Measurements from ENCODE around the gene EGLN1. TPM values are rescaled to one million over a fixed set of nuclear protein-coding genes. Genes with fewer than 3 reads are reported as not detected.

The EGLN1 gene
- total RNA-seq, 1 donor from 2014 or later = 27.5 TPM

DNA sequence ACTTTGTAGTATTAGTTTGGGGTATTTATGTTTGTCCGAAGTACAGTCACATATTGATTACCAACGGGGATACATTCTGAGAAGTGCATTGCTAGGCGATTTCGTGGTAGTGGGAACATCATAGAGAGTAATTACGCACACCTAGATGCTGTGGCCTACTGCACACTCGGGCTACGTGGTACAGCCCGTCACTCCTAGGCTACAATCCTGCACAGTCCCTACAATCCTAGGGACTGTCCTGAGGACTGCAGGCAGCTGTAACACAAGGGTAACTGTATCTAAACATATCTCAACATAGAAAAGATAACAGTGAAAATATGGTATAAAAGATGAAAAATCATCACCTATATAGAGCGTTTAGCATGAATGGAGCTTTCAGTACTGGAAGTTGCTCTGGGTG lies 103.0 kb downstream of the EGLN1 start:
- Mint-ChIP-seq H3K27me3 (ENCODE audit: unreplicated experiment) (no peaks in the 10 kb centered on the region), H3K27ac (ENCODE audit: unreplicated experiment) (no peak overlapping the region), H3K9me3 (ENCODE audit: unreplicated experiment) (no peaks in the 10 kb centered on the region), H3K4me1 (ENCODE audit: unreplicated experiment) (no peaks in the 10 kb centered on the region), H3K4me3 (ENCODE audit: unreplicated experiment) (no peak overlapping the region), H3K36me3 (ENCODE audit: unreplicated experiment) (no peaks in the 10 kb centered on the region)
- TF ChIP-seq, protein P1, sequence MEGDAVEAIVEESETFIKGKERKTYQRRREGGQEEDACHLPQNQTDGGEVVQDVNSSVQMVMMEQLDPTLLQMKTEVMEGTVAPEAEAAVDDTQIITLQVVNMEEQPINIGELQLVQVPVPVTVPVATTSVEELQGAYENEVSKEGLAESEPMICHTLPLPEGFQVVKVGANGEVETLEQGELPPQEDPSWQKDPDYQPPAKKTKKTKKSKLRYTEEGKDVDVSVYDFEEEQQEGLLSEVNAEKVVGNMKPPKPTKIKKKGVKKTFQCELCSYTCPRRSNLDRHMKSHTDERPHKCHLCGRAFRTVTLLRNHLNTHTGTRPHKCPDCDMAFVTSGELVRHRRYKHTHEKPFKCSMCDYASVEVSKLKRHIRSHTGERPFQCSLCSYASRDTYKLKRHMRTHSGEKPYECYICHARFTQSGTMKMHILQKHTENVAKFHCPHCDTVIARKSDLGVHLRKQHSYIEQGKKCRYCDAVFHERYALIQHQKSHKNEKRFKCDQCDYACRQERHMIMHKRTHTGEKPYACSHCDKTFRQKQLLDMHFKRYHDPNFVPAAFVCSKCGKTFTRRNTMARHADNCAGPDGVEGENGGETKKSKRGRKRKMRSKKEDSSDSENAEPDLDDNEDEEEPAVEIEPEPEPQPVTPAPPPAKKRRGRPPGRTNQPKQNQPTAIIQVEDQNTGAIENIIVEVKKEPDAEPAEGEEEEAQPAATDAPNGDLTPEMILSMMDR (IDR thresholded peaks at IDR 0.05) = no peak
- no peak for DNase-seq (ENCODE audit: extremely low spot score, unreplicated experiment)

DNA sequence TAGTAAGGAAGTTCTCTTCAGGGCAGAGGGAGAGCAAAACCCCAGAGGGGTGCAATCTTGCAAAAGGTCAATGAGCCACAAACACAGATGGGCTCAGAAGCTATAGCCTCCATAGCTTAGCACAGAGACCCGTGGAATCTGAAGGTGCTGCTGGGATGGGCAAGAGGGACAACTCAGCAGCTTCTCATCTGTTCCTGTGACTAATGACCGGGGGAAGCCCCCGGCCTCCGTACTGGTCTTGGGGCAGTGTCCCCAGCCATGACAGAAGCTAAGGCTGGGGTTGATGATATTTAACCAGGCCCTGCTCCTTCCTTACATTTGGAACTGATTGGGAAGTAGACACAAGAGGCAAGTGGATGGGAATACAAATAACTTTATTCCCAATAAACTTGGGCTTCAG lies 103.5 kb downstream of the EGLN1 start:
- no peaks in the 10 kb centered on the region for H3K9me3 Mint-ChIP-seq (ENCODE audit: unreplicated experiment)

DNA sequence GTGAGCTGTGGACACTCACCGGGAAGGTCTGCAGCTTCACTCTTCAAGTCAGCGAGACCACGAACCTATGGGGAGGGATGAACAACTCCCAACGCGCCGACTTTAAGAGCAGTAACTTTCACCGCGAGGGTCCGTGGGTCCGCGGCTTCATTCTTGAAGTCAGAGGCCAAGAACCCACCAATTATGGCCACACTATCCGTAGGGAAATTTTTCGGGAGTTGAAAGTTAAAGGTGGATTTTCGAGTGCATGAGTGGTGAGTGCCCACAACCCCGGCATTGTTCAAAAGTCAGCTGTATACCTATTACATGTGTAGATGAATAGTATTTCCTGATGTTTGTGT lies 104.1 kb downstream of the EGLN1 start:
- Mint-ChIP-seq H3K9me3 (ENCODE audit: unreplicated experiment) (no peaks in the 10 kb centered on the region), H3K36me3 (ENCODE audit: unreplicated experiment) (no peaks in the 10 kb centered on the region), H3K4me1 (ENCODE audit: unreplicated experiment) (no peaks in the 10 kb centered on the region), H3K27ac (ENCODE audit: unreplicated experiment) (no peak overlapping the region), H3K27me3 (ENCODE audit: unreplicated experiment) (no peaks in the 10 kb centered on the region), H3K4me3 (ENCODE audit: unreplicated experiment) (no peak overlapping the region)
- TF ChIP-seq, protein P1 (IDR thresholded peaks at IDR 0.05) = no peak
- peak; percentile 19 for DNase-seq (ENCODE audit: extremely low spot score, unreplicated experiment)

More for the DNA sequence above, 103.5 kb downstream of the EGLN1 start:
- peak; percentile 60 for DNase-seq (ENCODE audit: extremely low spot score, unreplicated experiment)
- H3K4me3 Mint-ChIP-seq (ENCODE audit: unreplicated experiment) = no peak overlapping the region
- no peaks in the 10 kb centered on the region for H3K36me3 Mint-ChIP-seq (ENCODE audit: unreplicated experiment)
- no peaks in the 10 kb centered on the region for H3K27me3 Mint-ChIP-seq (ENCODE audit: unreplicated experiment)
- TF ChIP-seq, protein P1 (IDR thresholded peaks at IDR 0.05) = no peak
- no peak overlapping the region for H3K27ac Mint-ChIP-seq (ENCODE audit: unreplicated experiment)
- H3K4me1 Mint-ChIP-seq (ENCODE audit: unreplicated experiment) = no peaks in the 10 kb centered on the region

DNA sequence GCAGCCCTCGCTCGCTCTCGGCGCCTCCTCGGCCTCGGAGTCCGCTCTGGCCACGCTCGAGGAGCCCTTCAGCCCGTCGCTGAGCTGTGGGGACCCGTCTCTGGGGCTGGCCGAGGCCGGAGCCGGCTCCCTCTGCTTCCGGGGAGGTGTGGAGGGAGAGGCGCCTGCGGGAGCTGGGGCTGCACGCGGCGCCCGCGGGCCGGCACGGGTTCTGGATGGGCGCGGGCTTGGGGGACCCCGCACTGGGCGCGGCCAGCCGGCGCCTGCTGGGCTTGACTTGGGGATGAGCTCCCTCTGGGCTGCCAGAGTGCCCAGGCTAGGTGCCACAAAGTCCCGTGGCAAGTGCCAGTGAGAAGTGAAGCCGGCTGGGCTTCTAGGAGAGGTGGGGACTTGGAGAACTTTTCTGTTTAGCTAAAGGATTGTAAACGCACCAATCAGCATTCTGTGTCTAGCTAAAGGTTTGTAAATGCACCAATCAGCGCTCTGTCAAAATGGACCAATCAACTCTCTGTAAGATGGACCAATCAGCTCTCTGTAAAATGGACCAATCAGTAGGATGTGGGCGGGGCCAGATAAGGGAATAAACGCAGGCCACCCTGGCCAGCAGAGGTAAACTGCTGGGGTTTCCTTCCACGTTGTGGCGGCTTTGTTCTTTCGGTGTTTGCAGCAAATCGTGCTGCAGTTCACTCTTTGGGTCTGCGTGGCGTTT lies 104.6 kb downstream of the EGLN1 start:
- H3K27ac Mint-ChIP-seq (ENCODE audit: unreplicated experiment) = no peak overlapping the region
- no peaks in the 10 kb centered on the region for H3K9me3 Mint-ChIP-seq (ENCODE audit: unreplicated experiment)
- peak; percentile 81 for DNase-seq (ENCODE audit: extremely low spot score, unreplicated experiment)
- TF ChIP-seq, protein P1 (IDR thresholded peaks at IDR 0.05) = no peak
- no peaks in the 10 kb centered on the region for H3K27me3 Mint-ChIP-seq (ENCODE audit: unreplicated experiment)
- H3K4me1 Mint-ChIP-seq (ENCODE audit: unreplicated experiment) = no peaks in the 10 kb centered on the region
- no peaks in the 10 kb centered on the region for H3K36me3 Mint-ChIP-seq (ENCODE audit: unreplicated experiment)
- no peak overlapping the region for H3K4me3 Mint-ChIP-seq (ENCODE audit: unreplicated experiment)

DNA sequence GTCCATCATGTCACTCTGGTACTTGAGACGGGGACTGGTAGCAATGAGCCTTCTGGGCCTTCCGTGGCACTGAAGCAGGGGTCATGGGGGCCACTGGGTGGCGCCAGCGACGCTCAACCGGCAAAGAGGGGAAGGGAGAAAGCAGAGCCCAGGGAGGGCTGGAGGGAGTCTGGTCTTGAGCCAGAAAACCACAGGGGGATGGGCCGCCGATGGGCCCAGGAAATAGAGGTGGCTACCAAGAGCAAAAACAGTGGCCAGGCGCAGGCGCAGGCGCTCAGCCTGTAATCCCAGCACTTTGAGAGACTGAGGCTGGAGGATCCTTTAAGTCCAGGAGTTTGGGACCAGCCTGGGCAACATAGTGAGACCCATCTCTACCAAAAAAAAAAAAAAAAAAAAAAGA lies 106.2 kb downstream of the EGLN1 start:
- no peak overlapping the region for H3K4me3 Mint-ChIP-seq (ENCODE audit: unreplicated experiment)
- no peaks in the 10 kb centered on the region for H3K9me3 Mint-ChIP-seq (ENCODE audit: unreplicated experiment)
- H3K27me3 Mint-ChIP-seq (ENCODE audit: unreplicated experiment) = no peaks in the 10 kb centered on the region
- H3K27ac Mint-ChIP-seq (ENCODE audit: unreplicated experiment) = no peak overlapping the region
- peak; percentile 65 for DNase-seq (ENCODE audit: extremely low spot score, unreplicated experiment)
- no peaks in the 10 kb centered on the region for H3K36me3 Mint-ChIP-seq (ENCODE audit: unreplicated experiment)
- TF ChIP-seq, protein P1 (IDR thresholded peaks at IDR 0.05) = peak; percentile 45
- no peaks in the 10 kb centered on the region for H3K4me1 Mint-ChIP-seq (ENCODE audit: unreplicated experiment)

Other genes with a start within 250 kb of the EGLN1 start
- 37.3 and 39.9 TPM in 2 replicates for gene GNPAT, start 181.1 kb downstream of the EGLN1 start, total RNA-seq
- gene EXOC8, start 84.4 kb downstream of the EGLN1 start, total RNA-seq = 13.4 and 14.8 TPM in 2 replicates
- 13.5 and 14.7 TPM in 2 replicates for gene SPRTN, start 84.0 kb downstream of the EGLN1 start, total RNA-seq
- gene TSNAX, start 106.4 kb upstream of the EGLN1 start, total RNA-seq = 44.1 and 45.2 TPM in 2 replicates
- 15.6 and 16.0 TPM in 2 replicates for gene DISC1, start 204.5 kb upstream of the EGLN1 start, total RNA-seq